HG02678 (cell line): ENCODE results near the gene CYFIP1.

Source experiments
- ATAC-seq: cut with Tn5 transposase; IDR thresholded peaks from one replicate; pipeline ENCODE4 v1.9.1; 2021; ENCODE audit warnings: mild to moderate bottlenecking, moderate library complexity; ENCODE audit not compliant: unreplicated experiment

The CYFIP1 gene

GRCh38 chr15:22892333-22892732 lies 87.8 kb downstream of the CYFIP1 start:
- no peak for ATAC-seq

- ATAC-seq = no peak
These were observed 88.5 kb downstream of the CYFIP1 start for GRCh38 chr15:22891426-22892210.

GRCh38 chr15:22890296-22890695 lies 89.9 kb downstream of the CYFIP1 start:
- no peak for ATAC-seq

- ATAC-seq = no peak
These were observed 90.9 kb downstream of the CYFIP1 start for GRCh38 chr15:22889146-22889818.

- no peak for ATAC-seq
These were observed 91.9 kb downstream of the CYFIP1 start for GRCh38 chr15:22888120-22888859.

GRCh38 chr15:22887157-22887951 lies 92.8 kb downstream of the CYFIP1 start:
- ATAC-seq = no peak

GRCh38 chr15:22885120-22885519 lies 95.0 kb downstream of the CYFIP1 start:
- ATAC-seq = no peak

GRCh38 chr15:22884344-22884743 lies 95.8 kb downstream of the CYFIP1 start:
- no peak for ATAC-seq

GRCh38 chr15:22883196-22883595 lies 97.0 kb downstream of the CYFIP1 start:
- ATAC-seq = no peak

- no peak for ATAC-seq
These were observed 98.3 kb downstream of the CYFIP1 start for GRCh38 chr15:22881739-22882440.

GRCh38 chr15:22880981-22881738 lies 99.0 kb downstream of the CYFIP1 start:
- ATAC-seq = no peak

- no peak for ATAC-seq
These were observed 99.8 kb downstream of the CYFIP1 start for GRCh38 chr15:22880068-22880980.

- ATAC-seq = no peak
These were observed 102.1 kb downstream of the CYFIP1 start for GRCh38 chr15:22878103-22878502.

GRCh38 chr15:22877607-22878006 lies 102.6 kb downstream of the CYFIP1 start:
- ATAC-seq = no peak

GRCh38 chr15:22877117-22877516 lies 103.1 kb downstream of the CYFIP1 start:
- no peak for ATAC-seq

GRCh38 chr15:22874966-22875365 lies 105.2 kb downstream of the CYFIP1 start:
- no peak for ATAC-seq

GRCh38 chr15:22874256-22874655 lies 105.9 kb downstream of the CYFIP1 start:
- ATAC-seq = no peak

GRCh38 chr15:22873841-22874240 lies 106.3 kb downstream of the CYFIP1 start:
- no peak for ATAC-seq
